Hepatocyte (in vitro differentiated cells): ENCODE results near the gene MICAL2.

ENCODE experiments used
- CTCF ChIP-seq: fragments of 200-600 bp; sonication (generic); IDR thresholded peaks from 2 replicates; pipeline ENCODE4 v1.5.1; 2016; ENCODE audit warnings: antibody characterized with exemption, mild to moderate bottlenecking; ENCODE audit not compliant: poor library complexity
- EZH2phosphoT487 ChIP-seq: fragments of 200-600 bp; sonication (generic); IDR thresholded peaks from one replicate; pipeline ENCODE4 v1.6.1; 2018; ENCODE audit warnings: antibody characterized with exemption, mild to moderate bottlenecking, low read depth, moderate library complexity; ENCODE audit not compliant: unreplicated experiment, severe bottlenecking

GRCh38 chr11:12132790-12133145 lies 22.4 kb downstream of the MICAL2 start:
- TF ChIP-seq CTCF (no peak), EZH2phosphoT487 (no peak)
